Epithelial cell of proximal tubule (primary cell): ENCODE data around the gene ZNF205. TPM values are rescaled to one million over a fixed set of nuclear protein-coding genes. Genes with fewer than 3 reads are reported as not detected.
"Not testable (repeated sequence)": the region's sequence is repeated elsewhere in the genome, so short reads cannot be mapped to it uniquely, and the experiment has no call there.

Experiments used
- DNase-seq: peaks from one replicate; pipeline ENCODE4 v3.0.0-alpha.2; 2011; ENCODE audit warnings: low read depth
- H3K4me3 ChIP-seq: 2 replicates; pipeline ENCODE4 v1.5.1; 2011; ENCODE audit warnings: low read depth, mild to moderate bottlenecking, low read length
- CTCF ChIP-seq: conservative IDR thresholded peaks from 2 replicates; pipeline ENCODE4 v1.5.1; 2012; ENCODE audit warnings: low read depth, mild to moderate bottlenecking, low read length
- total RNA-seq: library from RNA; depleted of rRNA; stranded (reverse); fragments of >200 nt; gene quantifications from 2 replicates; pipeline ENCODE4 v1.2.3, GENCODE V29; 2015

ZNF205 gene
- total RNA-seq = 15.8 and 22.1 TPM in 2 replicates

GRCh38 chr16:3112058-3112880, at the start of gene ZNF205:
ZNF205 (plus strand) TSS chr16:3112586; CDS start chr16:3113431, 845 bp downstream.
- TF ChIP-seq CTCF = no peak
- DNase-seq = no peak
- peak within 1 kb of the TSS; percentile 98 for H3K4me3 ChIP-seq

- TF ChIP-seq CTCF = no peak
- no peak for DNase-seq
- H3K4me3 ChIP-seq = no peak overlapping the region
Measured at GRCh38 chr16:3063625-3064386, 48.6 kb upstream of the ZNF205 start.

GRCh38 chr16:3065069-3065741, 47.2 kb upstream of the ZNF205 start, which contains the start of gene IL32:
IL32 (plus strand) TSS chr16:3065640; CDS start chr16:3065812, 172 bp downstream.
- H3K4me3 ChIP-seq = peak within 1 kb of the TSS; percentile 64
- TF ChIP-seq CTCF = no peak
- peak; percentile 82 for DNase-seq

GRCh38 chr16:3065742-3066439, 46.5 kb upstream of the ZNF205 start:
- peak overlapping the region; percentile 64 for H3K4me3 ChIP-seq
- no peak for DNase-seq
- TF ChIP-seq CTCF = no peak

GRCh38 chr16:3066440-3066748, 46.0 kb upstream of the ZNF205 start:
- TF ChIP-seq CTCF = no peak
- H3K4me3 ChIP-seq = peak overlapping the region; percentile 64
- DNase-seq = no peak

- TF ChIP-seq CTCF = no peak
- H3K4me3 ChIP-seq = no peak overlapping the region
- DNase-seq = no peak
Measured at GRCh38 chr16:3068487-3068886, 43.9 kb upstream of the ZNF205 start.

GRCh38 chr16:3069146-3069545, 43.2 kb upstream of the ZNF205 start:
- H3K4me3 ChIP-seq, DNase-seq: not testable (repeated sequence)
